GM12891 (cell line): ENCODE measurements around the gene TARS3.
"Not testable (repeated sequence)": the region's sequence is repeated elsewhere in the genome, so short reads cannot be mapped to it uniquely, and the experiment has no call there.

Experiments used
- PAX5 ChIP-seq: IDR thresholded peaks from 2 replicates; pipeline ENCODE4 v1.6.1; 2011; ENCODE audit warnings: low read length, moderate library complexity, mild to moderate bottlenecking; ENCODE audit not compliant: insufficient read depth, severe bottlenecking
- POLR2A ChIP-seq: IDR thresholded peaks from 2 replicates; pipeline ENCODE4 v1.6.1; 2011; ENCODE audit warnings: low read depth, low read length, control low read depth
- POLR2AphosphoS5 ChIP-seq: IDR thresholded peaks from 2 replicates; pipeline ENCODE4 v1.6.1; 2011; ENCODE audit warnings: low read depth, low read length, control low read depth
- TAF1 ChIP-seq: IDR thresholded peaks from 2 replicates; pipeline ENCODE4 v1.6.1; 2011; ENCODE audit warnings: low read depth, low read length, control low read depth

DNA sequence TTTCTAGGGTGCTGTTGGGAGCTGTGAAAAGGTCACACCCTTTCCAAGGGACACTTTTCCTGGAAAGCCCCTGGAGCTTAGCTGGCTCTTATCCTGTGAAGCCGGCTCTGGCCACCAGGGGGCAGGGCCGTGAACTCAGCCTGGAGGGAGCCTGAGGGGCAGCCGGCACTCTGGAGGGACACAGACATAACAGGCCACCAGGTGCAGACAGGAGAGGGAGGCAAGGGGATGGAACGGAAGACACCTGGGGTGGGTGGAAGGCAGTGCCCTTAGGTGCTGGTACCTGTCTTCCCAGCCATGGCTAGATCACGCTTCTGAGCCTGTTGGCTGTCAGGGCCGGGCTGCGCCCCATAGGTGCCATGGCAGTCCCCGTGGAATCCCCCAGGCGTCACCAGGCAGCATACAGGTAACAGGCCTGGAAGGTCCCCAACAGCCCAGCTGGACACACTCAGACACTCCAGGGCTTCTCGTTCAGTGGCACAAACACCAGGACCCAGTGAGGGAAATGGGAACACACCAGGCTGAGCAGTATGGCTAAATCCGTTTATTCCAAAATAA, 42.9 kb upstream of the TARS3 start:
- not testable (repeated sequence) for TF ChIP-seq POLR2A, POLR2AphosphoS5, TAF1, PAX5
